Measurements from ENCODE around the gene WAPL. TPM values are rescaled to one million over a fixed set of nuclear protein-coding genes. Genes with fewer than 3 reads are reported as not detected.
A peak's percentile ranks its signal among the peaks of the same experiment; 100 is the strongest.

Gene WAPL
- total and polyA plus RNA-seq, 2 of the 13 experiments (the other 11 are each of a cell fraction or from before 2014, with no cell fraction given) = 13.2 to 43.5 TPM

DNA sequence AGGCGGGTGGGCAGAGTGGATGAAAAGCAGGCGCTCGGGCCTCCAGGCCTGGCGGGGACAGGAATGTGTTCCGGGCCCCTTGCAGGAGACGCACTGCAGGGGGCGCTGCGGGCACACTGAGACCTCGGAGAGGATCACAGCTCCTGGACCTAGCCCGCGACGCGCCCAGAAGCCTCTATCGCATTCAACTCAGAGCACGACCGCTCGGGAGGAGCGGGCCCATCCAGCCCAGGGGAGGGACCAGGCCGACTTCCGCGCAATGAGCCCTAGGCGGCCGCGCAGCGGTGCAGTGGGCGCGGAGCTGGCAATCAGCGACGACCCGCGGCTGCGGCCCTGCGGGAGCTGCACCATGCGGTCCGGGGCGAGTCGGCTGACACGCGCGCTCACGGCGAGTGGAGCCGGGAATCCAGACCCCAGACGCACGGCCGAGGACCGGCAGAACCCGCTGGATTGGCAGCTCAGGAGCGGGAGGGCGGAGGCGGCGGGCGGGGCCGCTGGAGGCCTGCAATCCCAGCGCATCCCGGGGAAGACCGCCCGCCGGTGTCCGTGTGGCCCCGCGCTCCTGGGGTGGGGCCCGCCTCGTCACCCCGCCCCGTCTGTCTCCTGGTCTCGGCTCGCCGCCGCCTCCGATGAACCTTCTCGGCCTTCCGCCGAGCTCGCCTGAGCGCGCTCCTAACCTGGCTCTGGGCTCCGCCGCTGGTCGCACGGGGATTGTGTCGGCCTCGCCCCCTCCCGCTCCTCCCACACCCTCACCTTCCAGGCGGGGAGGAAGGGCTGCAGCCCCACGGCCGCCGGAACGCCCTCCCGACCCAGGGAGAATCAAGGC, 121.5 kb downstream of the WAPL start (continued):
- TF ChIP-seq ZBTB25 (CRISPR knock-in tag; IDR thresholded peaks at IDR 0.05) (peak; percentile 70; the same call in 1 of the 2 replicates), GMEB2 (CRISPR knock-in tag; IDR thresholded peaks at IDR 0.05; ENCODE audit: low read depth) (no peak), ZNF816 (CRISPR knock-in tag; IDR thresholded peaks at IDR 0.05; ENCODE audit: borderline replicate concordance) (peak; percentile 17; the same call in 1 of the 2 replicates), KLF9 (CRISPR knock-in tag; IDR thresholded peaks at IDR 0.05; ENCODE audit: low read depth) (peak; percentile 46; the same call in 1 of the 2 replicates), ZSCAN21 (CRISPR knock-in tag; IDR thresholded peaks at IDR 0.05; ENCODE audit: borderline replicate concordance) (peak; percentile 92), MTF1 (CRISPR knock-in tag; IDR thresholded peaks at IDR 0.05) (no peak), MLX (CRISPR knock-in tag; IDR thresholded peaks at IDR 0.05) (peak; percentile 50; the same call in 1 of the 2 replicates), MED8 (CRISPR knock-in tag; IDR thresholded peaks at IDR 0.05; ENCODE audit: insufficient replicate concordance) (peak; percentile 74), ZNF432 (CRISPR knock-in tag; IDR thresholded peaks at IDR 0.05; ENCODE audit: borderline replicate concordance) (no peak), ZNF781 (CRISPR knock-in tag; IDR thresholded peaks at IDR 0.05; ENCODE audit: borderline replicate concordance, not compliant biosample characterization) (no peak), MATR3 (CRISPR knock-in tag; IDR thresholded peaks at IDR 0.05) (no peak), GZF1 (CRISPR knock-in tag; IDR thresholded peaks at IDR 0.05) (no peak), EZH2 (conservative IDR thresholded peaks at IDR 0.05; ENCODE audit: low read depth, low read length) (no peak), ZFP36L1 (CRISPR knock-in tag; IDR thresholded peaks at IDR 0.05) (peak; percentile 98), ZNF713 (CRISPR knock-in tag; IDR thresholded peaks at IDR 0.05) (peak; percentile 86; the same call in 1 of the 2 replicates), SALL2 (CRISPR knock-in tag; IDR thresholded peaks at IDR 0.05) (no peak; the same call in 1 of the 2 replicates), DMAP1 (CRISPR knock-in tag; IDR thresholded peaks at IDR 0.05) (peak; percentile 79), NR2F2 (IDR thresholded peaks at IDR 0.05; ENCODE audit: borderline replicate concordance, low read depth) (no peak), ZNF180 (CRISPR knock-in tag; IDR thresholded peaks at IDR 0.05; ENCODE audit: borderline replicate concordance, low read depth) (0 out of 2 replicates have a peak, but pooled peaks have one; percentile 50), ZNF337 (CRISPR knock-in tag; IDR thresholded peaks at IDR 0.05; ENCODE audit: borderline replicate concordance, low read depth) (peak; percentile 81; the same call in 1 of the 2 replicates), PTBP1 (IDR thresholded peaks at IDR 0.05; ENCODE audit: low read depth, low read length, poor library complexity, severe bottlenecking) (peak; percentile 77)
- TF ChIP-seq, protein P1, sequence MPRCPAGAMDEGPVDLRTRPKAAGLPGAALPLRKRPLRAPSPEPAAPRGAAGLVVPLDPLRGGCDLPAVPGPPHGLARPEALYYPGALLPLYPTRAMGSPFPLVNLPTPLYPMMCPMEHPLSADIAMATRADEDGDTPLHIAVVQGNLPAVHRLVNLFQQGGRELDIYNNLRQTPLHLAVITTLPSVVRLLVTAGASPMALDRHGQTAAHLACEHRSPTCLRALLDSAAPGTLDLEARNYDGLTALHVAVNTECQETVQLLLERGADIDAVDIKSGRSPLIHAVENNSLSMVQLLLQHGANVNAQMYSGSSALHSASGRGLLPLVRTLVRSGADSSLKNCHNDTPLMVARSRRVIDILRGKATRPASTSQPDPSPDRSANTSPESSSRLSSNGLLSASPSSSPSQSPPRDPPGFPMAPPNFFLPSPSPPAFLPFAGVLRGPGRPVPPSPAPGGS (CRISPR knock-in tag; IDR thresholded peaks at IDR 0.05) = peak; percentile 78; the same call in 1 of the 2 replicates
- TF ChIP-seq, protein P2, sequence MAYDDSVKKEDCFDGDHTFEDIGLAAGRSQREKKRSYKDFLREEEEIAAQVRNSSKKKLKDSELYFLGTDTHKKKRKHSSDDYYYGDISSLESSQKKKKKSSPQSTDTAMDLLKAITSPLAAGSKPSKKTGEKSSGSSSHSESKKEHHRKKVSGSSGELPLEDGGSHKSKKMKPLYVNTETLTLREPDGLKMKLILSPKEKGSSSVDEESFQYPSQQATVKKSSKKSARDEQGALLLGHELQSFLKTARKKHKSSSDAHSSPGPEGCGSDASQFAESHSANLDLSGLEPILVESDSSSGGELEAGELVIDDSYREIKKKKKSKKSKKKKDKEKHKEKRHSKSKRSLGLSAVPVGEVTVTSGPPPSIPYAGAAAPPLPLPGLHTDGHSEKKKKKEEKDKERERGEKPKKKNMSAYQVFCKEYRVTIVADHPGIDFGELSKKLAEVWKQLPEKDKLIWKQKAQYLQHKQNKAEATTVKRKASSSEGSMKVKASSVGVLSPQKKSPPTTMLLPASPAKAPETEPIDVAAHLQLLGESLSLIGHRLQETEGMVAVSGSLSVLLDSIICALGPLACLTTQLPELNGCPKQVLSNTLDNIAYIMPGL (CRISPR knock-in tag; IDR thresholded peaks at IDR 0.05; ENCODE audit: borderline replicate concordance in 1 of 2, low read depth in 1 of 2) = peak; percentile 97 to 99
